GM06990 (cell line): ENCODE data around the gene TGM2.

Experiments used
- DNase-seq: peaks from one replicate; pipeline ENCODE4 v3.0.0-alpha.2; 2011; ENCODE audit not compliant: insufficient read length; ENCODE audit errors: extremely low read depth
- H3K27me3 ChIP-seq: replicated peaks from 2 replicates; pipeline ENCODE4 v1.6.0; 2011; ENCODE audit warnings: low read length; ENCODE audit not compliant: control insufficient read depth, insufficient read depth
- H3K36me3 ChIP-seq: 2 replicates; pipeline ENCODE4 v1.5.1; 2011; ENCODE audit warnings: low read length; ENCODE audit not compliant: control insufficient read depth, insufficient read depth
- H3K4me3 ChIP-seq: replicated peaks from 2 replicates; pipeline ENCODE4 v1.5.1; 2011; ENCODE audit warnings: low read depth, mild to moderate bottlenecking, control low read depth, low read length
- TF ChIP-seq, protein P1 (sequence below): IDR thresholded peaks from 2 replicates; pipeline ENCODE4 v1.5.1; 2011; ENCODE audit warnings: low read length, control low read depth, mild to moderate bottlenecking, inconsistent platforms; ENCODE audit not compliant: insufficient read depth, poor library complexity, severe bottlenecking

The TGM2 gene

DNA sequence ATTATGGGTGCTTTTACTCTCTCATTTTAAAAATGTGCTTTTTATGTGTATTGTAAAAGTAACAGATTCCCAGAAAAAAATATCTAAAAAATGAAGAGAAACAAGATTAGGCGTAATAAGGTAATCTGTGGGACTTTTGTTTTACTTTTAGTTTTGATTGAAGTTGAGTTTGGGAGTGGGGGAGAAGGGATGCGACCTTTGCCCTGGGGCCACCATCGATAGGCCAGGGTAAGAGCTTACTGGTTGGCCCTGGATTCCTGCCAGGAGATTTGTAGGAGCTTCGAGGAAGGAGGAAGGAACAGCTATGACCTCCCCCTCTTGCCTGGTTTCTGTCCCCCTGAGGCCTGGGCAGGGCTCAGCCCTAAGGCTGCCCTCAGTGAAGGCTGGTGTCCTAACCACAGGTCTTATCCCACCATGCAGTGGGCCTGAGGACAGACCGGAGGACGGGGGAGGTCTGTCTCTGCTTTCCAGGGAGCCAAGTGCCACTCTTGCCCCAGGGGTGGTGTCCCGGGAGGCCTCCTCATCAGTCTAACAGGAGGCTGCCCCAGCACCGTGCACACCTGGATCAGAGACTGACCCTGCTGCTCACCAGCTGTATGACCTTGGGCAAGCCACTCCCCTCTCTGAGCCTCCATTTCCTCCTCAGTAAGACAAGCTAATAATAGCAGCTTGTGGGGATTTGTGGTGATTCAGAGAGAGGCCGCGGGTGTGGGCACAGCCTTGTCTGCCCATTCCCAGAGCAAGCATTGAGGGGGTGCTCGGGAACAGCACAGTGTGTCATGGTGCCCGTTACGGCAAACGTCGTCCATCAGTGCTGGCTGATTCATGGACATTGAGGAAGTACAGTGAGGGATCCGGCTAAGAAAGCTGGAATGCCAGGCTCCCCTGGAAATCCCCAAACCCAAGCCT lies 21.2 kb downstream of the TGM2 start:
- no peak for DNase-seq
- TF ChIP-seq, protein P1, sequence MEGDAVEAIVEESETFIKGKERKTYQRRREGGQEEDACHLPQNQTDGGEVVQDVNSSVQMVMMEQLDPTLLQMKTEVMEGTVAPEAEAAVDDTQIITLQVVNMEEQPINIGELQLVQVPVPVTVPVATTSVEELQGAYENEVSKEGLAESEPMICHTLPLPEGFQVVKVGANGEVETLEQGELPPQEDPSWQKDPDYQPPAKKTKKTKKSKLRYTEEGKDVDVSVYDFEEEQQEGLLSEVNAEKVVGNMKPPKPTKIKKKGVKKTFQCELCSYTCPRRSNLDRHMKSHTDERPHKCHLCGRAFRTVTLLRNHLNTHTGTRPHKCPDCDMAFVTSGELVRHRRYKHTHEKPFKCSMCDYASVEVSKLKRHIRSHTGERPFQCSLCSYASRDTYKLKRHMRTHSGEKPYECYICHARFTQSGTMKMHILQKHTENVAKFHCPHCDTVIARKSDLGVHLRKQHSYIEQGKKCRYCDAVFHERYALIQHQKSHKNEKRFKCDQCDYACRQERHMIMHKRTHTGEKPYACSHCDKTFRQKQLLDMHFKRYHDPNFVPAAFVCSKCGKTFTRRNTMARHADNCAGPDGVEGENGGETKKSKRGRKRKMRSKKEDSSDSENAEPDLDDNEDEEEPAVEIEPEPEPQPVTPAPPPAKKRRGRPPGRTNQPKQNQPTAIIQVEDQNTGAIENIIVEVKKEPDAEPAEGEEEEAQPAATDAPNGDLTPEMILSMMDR: no peak
- Histone ChIP-seq H3K36me3 (no peaks in the 10 kb centered on the region), H3K27me3 (no peaks in the 10 kb centered on the region), H3K4me3 (no peak overlapping the region)

DNA sequence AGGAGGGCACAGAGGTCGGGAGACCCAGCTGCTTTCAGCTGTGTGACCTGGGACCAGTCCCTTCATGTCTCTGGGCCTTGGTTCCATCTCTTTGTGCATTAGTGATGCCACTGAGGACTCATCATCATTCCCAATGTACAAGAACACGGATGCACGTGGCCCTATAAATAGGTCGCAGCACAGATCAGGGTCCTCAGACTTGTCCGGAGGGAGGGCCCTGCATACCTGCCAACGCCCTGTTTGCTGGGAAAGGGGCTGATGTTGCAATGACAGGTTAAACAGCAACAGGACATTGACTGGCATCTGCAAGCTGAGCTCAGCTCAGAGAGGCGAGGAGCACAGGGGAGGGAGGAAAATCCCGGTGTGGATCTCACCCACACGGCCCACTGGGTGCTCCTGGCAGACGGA lies 21.8 kb downstream of the TGM2 start:
- no peak for DNase-seq
- no peaks in the 10 kb centered on the region for H3K27me3 ChIP-seq
- H3K36me3 ChIP-seq: no peaks in the 10 kb centered on the region
- H3K4me3 ChIP-seq: no peak overlapping the region
- TF ChIP-seq, protein P1: no peak

DNA sequence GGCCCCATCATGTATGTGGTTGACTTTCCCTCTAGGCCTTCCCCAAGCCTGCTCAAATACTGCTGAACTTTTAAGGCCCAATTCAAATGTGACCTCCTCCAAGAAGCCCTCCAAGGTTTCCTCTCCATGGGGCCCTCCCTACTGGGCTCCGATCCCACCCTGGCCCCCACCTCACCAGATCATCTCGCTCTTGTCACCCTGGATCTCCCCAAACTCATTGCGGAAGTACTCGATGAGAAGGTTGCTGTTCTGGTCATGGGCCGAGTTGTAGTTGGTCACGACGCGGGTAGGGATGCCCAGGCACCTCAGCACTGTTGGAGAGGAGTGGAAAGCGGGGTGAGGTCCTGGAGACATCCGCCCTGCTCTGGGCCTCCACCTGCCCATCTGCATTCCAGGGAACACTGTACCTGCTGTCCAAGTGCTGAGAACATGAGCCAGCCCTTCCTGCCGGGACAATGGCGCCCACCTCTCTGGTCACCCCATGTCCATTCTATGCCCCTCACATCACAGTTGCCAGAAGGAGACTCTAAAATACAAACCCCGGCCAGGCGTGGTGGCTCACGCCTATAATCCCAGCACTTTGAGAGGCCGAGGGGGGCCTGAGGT lies 23.1 kb downstream of the TGM2 start:
- DNase-seq: no peak
- no peaks in the 10 kb centered on the region for H3K27me3 ChIP-seq
- no peak overlapping the region for H3K4me3 ChIP-seq
- no peaks in the 10 kb centered on the region for H3K36me3 ChIP-seq
- TF ChIP-seq, protein P1: no peak

DNA sequence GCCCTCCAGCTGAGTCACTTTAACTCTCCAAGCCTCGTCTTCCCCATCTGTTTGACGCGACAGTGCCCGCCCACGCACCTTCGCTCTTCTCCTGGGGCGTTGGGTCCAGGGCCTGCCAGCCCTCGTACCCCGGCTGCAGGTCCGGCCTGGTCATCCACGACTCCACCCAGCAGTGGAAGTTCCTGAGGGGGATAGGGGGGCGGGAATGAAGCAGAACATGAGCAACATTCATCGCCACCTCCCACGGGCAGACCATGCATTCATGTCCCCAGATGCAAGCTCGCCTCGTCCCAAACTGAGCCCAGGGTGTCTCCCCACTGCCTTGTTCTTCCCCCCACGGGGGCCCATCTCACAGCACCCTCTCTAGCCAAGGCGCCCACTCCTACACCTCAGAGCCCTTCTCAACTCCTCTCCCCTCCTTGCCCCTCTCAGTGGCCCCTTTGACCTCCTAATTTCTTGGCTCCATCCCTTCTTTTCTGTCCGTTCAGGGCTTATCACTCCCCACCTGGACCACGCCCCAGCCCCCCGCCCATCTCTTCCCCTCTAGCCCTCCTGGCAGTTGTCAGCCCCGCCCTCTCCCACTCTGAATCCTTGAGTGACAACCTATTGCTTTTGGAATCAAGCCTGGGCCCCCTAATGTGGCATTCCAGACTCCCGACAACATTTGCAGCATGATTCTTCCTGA lies 23.7 kb downstream of the TGM2 start:
- DNase-seq: no peak
- Histone ChIP-seq H3K36me3 (no peaks in the 10 kb centered on the region), H3K4me3 (no peak overlapping the region), H3K27me3 (no peaks in the 10 kb centered on the region)
- TF ChIP-seq, protein P1: no peak

DNA sequence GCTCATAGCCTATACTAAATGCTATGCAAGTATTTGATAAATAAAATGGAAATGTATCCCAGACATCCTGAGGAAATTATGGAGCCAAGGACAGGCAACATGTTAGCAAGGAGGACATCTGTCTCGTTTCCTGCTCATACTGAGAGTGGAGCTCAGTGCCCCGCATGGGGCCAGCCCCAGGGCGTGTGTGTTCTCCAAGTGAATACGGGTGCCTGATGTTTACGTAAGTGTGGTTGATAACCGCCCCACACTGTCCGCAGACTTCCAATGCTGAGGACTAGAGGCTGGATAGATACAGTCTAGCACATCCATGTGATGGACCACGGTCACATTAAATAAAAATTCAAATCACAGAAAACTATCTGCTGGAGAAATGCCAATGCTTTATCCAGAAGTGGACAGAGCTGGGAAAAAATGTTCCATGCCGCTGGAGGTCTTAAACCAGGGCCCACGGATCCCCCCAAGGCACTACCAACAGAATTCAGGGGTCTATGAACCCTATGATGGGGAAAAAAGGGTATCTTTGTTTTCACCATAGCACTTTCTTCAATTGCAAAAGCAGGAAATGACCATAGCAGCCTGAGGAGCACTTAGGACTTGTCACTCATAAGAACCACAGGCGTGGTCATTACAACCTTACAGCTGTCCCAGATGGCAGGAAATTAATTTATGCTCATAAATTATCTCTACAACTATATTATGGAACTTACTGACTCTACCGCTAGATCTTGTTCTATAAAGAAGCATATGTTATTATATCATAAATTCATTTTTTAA lies 24.9 kb downstream of the TGM2 start:
- Histone ChIP-seq H3K27me3 (no peaks in the 10 kb centered on the region), H3K4me3 (no peak overlapping the region), H3K36me3 (no peaks in the 10 kb centered on the region)
- DNase-seq: no peak
- TF ChIP-seq, protein P1: no peak
